ENCODE measurements around the gene DAB2.

The DAB2 gene

GRCh38 chr5:39331861-39332381 lies 92.9 kb downstream of the DAB2 start:
- no peak for DNase-seq

- DNase-seq: no peak
Measured at GRCh38 chr5:39328731-39329130, 96.0 kb downstream of the DAB2 start.

GRCh38 chr5:39323542-39323941 lies 101.2 kb downstream of the DAB2 start:
- no peak for DNase-seq
